CD8-positive, alpha-beta memory T cell (primary cell): ENCODE data around the gene HAPLN3. TPM values are rescaled to one million over a fixed set of nuclear protein-coding genes. Genes with fewer than 3 reads are reported as not detected.

ENCODE experiments used
- CTCF ChIA-PET: fragments of 350-600 bp; sonication (Branson Sonifier 250); formaldehyde crosslinking; loops from one replicate; lab custom pipeline; 2021; ENCODE audit warnings: antibody characterized with exemption; lab: Charles Lee
- POLR2A ChIA-PET: fragments of 350-600 bp; sonication (Branson Sonifier 250); formaldehyde crosslinking; loops from one replicate; lab custom pipeline; 2021; ENCODE audit warnings: antibody characterized with exemption; lab: Charles Lee
- DNase-seq, 5 donors: peaks; one replicate each; pipeline versions ENCODE4 v3.0.0 to v3.0.0-alpha.2; 2020 to 2022; ENCODE audit warnings: mixed read lengths in 1 of 5
- H3K27ac ChIP-seq: one replicate; pipeline ENCODE4 v1.7.0; 2013; ENCODE audit warnings: low read depth, mild to moderate bottlenecking, low read length, moderate library complexity
- H3K27me3 ChIP-seq: 2 replicates; pipeline ENCODE4 v1.7.0; 2013; ENCODE audit warnings: low read length, mild to moderate bottlenecking; ENCODE audit not compliant: insufficient read depth, poor library complexity, severe bottlenecking
- H3K36me3 ChIP-seq: 2 replicates; pipeline ENCODE4 v1.7.0; 2013; ENCODE audit warnings: mild to moderate bottlenecking, low read length, moderate library complexity; ENCODE audit not compliant: insufficient read depth
- H3K4me1 ChIP-seq: 2 replicates; pipeline ENCODE4 v1.7.0; 2013; ENCODE audit warnings: mild to moderate bottlenecking, low read length, moderate library complexity; ENCODE audit not compliant: insufficient read depth
- H3K4me3 ChIP-seq: 2 replicates; pipeline ENCODE4 v1.7.0; 2013; ENCODE audit warnings: mild to moderate bottlenecking, low read length
- H3K9me3 ChIP-seq: 2 replicates; pipeline ENCODE4 v1.7.0; 2013; ENCODE audit warnings: mild to moderate bottlenecking, low read length
- H3K27ac Mint-ChIP-seq, 8 donors: one replicate each; pipeline ENCODE4 v1.8.0; 2020 to 2021; ENCODE audit warnings: mixed read lengths in 8 of 8, mild to moderate bottlenecking in 6 of 8, inconsistent platforms in 3 of 8, moderate library complexity in 3 of 8
- H3K27me3 Mint-ChIP-seq, 2 donors: one replicate each; pipeline ENCODE4 v1.8.0; 2020 to 2021; ENCODE audit warnings: mixed read lengths in 2 of 2, mild to moderate bottlenecking in 1 of 2, moderate library complexity in 1 of 2
- H3K36me3 Mint-ChIP-seq, 3 donors: one replicate each; pipeline ENCODE4 v1.8.0; 2020 to 2021; ENCODE audit warnings: mixed read lengths in 3 of 3, inconsistent platforms in 1 of 3, mild to moderate bottlenecking in 1 of 3
- H3K4me1 Mint-ChIP-seq, 3 donors: one replicate each; pipeline ENCODE4 v1.8.0; 2020 to 2021; ENCODE audit warnings: mixed read lengths in 3 of 3, inconsistent platforms in 1 of 3, mild to moderate bottlenecking in 1 of 3
- H3K4me3 Mint-ChIP-seq, 7 donors: one replicate each; pipeline ENCODE4 v1.8.0; 2020 to 2021; ENCODE audit warnings: mixed read lengths in 7 of 7, mild to moderate bottlenecking in 6 of 7, moderate library complexity in 4 of 7, inconsistent platforms in 2 of 7
- H3K9me3 Mint-ChIP-seq, 5 donors: one replicate each; pipeline ENCODE4 v1.8.0; 2020 to 2022; ENCODE audit warnings: mixed read lengths in 5 of 5, mild to moderate bottlenecking in 3 of 5, moderate library complexity in 2 of 5, inconsistent platforms in 1 of 5
- polyA plus RNA-seq: library from polyadenylated mRNA; unstranded; fragments of 300-500 nt; fragmentation: Illumina TruSeq; gene quantifications from one replicate; pipeline ENCODE4 v1.2.3, GENCODE V29; 2021
- total RNA-seq, 2 experiments: library from RNA; stranded (reverse); gene quantifications; one replicate each; pipeline ENCODE4 v1.2.3, GENCODE V29; 2021

Gene HAPLN3
- total and polyA plus RNA-seq, 3 experiments from 2014 or later: 24.6 to 32.3 (median 32.2) TPM

DNA sequence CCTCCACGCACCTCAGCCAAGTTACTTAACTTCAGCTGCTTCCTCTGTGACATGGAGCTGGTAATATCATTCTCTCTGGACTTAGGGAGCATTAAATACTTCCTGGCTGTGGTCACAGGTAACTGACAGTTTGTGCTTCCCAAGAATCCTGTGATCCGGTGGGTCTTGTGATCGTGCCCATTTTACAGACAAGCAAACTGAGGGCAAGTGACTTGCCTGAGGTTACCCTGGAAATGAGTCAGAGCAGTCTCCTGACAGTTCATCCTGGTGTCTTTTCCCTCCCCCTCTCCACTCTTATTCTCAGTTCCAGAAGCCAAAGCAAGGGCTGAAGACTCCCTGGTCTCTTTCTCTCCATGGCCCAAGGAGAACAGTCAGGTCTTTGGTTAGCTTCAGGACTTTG is 56.2 kb downstream of the HAPLN3 start:
- CTCF ChIA-PET: no interaction called here

DNA sequence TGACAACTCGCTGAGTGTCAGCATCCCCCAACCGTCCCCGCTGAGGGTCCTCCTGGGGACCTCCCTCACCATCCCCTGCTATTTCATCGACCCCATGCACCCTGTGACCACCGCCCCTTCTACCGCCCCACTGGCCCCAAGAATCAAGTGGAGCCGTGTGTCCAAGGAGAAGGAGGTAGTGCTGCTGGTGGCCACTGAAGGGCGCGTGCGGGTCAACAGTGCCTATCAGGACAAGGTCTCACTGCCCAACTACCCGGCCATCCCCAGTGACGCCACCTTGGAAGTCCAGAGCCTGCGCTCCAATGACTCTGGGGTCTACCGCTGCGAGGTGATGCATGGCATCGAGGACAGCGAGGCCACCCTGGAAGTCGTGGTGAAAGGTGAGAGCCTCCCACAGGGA is 56.7 kb downstream of the HAPLN3 start:
- no peak for DNase-seq
- CTCF ChIA-PET: no interaction called here
- no peak overlapping the region for H3K27ac ChIP-seq
- POLR2A ChIA-PET: no interaction called here
- Mint-ChIP-seq H3K4me3 (no peak overlapping the region), H3K36me3 (no peaks in the 10 kb centered on the region), H3K4me1 (peaks cover 3 to 8% (median 5%) of the 10 kb centered on the region in 3 donors), H3K27ac (no peak overlapping the region), H3K27me3 (peaks cover 0 to 9% of the 10 kb centered on the region in 2 donors), H3K9me3 (no peaks in the 10 kb centered on the region)
- no peaks in the 10 kb centered on the region for H3K9me3 ChIP-seq
- no peaks in the 10 kb centered on the region for H3K4me1 ChIP-seq
- H3K27me3 ChIP-seq: no peaks in the 10 kb centered on the region
- H3K36me3 ChIP-seq: no peaks in the 10 kb centered on the region
- no peak overlapping the region for H3K4me3 ChIP-seq

More for the DNA sequence above, 56.2 kb downstream of the HAPLN3 start:
- peaks cover 3 to 7% (median 4%) of the 10 kb centered on the region in 3 donors for H3K4me1 Mint-ChIP-seq
- H3K9me3 Mint-ChIP-seq: no peaks in the 10 kb centered on the region
- H3K36me3 ChIP-seq: no peaks in the 10 kb centered on the region
- H3K27ac Mint-ChIP-seq: no peak overlapping the region
- no peak overlapping the region for H3K27ac ChIP-seq
- H3K4me1 ChIP-seq: no peaks in the 10 kb centered on the region
- no peak for DNase-seq
- peaks cover 0 to 9% of the 10 kb centered on the region in 2 donors for H3K27me3 Mint-ChIP-seq
- POLR2A ChIA-PET: no interaction called here
- H3K4me3 ChIP-seq: no peak overlapping the region
- H3K27me3 ChIP-seq: no peaks in the 10 kb centered on the region
- H3K9me3 ChIP-seq: no peaks in the 10 kb centered on the region
- no peak overlapping the region for H3K4me3 Mint-ChIP-seq
- no peaks in the 10 kb centered on the region for H3K36me3 Mint-ChIP-seq

DNA sequence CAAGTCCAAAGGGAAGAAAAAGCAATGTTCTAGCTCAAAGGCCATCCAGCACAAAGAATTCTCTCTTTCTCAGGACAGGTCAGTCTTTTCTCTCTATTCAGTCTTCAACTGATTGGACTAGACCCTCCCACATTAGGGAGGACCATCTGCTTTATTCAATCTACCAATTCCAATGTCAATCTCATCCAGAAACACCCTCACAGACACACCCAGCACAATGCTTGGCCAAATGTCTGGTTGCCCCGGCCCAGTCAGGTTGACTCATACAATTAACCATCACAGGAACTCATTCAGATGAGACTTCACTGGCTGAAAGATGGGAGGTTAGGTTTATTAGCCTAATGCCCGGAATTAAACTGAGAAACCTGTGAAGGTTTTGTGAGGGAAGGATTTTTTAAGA is 59.7 kb downstream of the HAPLN3 start:
- no peaks in the 10 kb centered on the region for H3K36me3 ChIP-seq
- no peaks in the 10 kb centered on the region for H3K9me3 Mint-ChIP-seq
- no peaks in the 10 kb centered on the region for H3K36me3 Mint-ChIP-seq
- H3K27me3 Mint-ChIP-seq: peaks cover 2 to 5% of the 10 kb centered on the region in 2 donors
- H3K4me1 Mint-ChIP-seq: peaks cover 3 to 8% (median 5%) of the 10 kb centered on the region in 3 donors
- H3K27ac Mint-ChIP-seq: peak overlapping the region in 1 of 8 donors; percentile 4
- H3K27ac ChIP-seq: no peak overlapping the region
- DNase-seq: no peak
- H3K4me1 ChIP-seq: no peaks in the 10 kb centered on the region
- ChIA-PET CTCF (no interaction called here), POLR2A (interaction anchor here (0.6 kb wide), 1 partner anchor 204 kb away, joined by 3 read pairs; no protein-coding TSS in a partner anchor)
- H3K4me3 ChIP-seq: no peak overlapping the region
- no peaks in the 10 kb centered on the region for H3K27me3 ChIP-seq
- no peak overlapping the region for H3K4me3 Mint-ChIP-seq
- H3K9me3 ChIP-seq: no peaks in the 10 kb centered on the region

DNA sequence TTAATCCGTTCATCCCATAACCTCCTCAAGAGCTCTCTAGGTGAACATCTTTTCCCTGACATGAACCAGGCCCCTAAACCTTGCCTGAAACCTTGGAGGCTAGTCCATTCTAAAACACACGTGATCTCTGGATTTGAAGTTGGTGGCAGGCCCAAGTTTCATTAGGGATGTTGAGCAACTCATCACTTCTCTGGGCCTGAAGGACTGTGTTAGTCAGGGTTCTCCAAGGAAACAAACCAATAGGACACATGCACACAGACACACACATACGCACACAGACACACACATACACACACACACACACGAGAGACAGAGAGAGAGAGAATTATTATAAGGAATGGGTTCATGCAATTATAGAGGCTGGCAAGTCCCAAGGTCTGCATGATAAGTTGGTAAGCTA is 60.2 kb downstream of the HAPLN3 start:
- Mint-ChIP-seq H3K4me3 (no peak overlapping the region), H3K9me3 (no peaks in the 10 kb centered on the region), H3K4me1 (peaks cover 3 to 8% (median 5%) of the 10 kb centered on the region in 3 donors), H3K27me3 (peaks cover 2 to 5% of the 10 kb centered on the region in 2 donors), H3K27ac (no peak overlapping the region), H3K36me3 (no peaks in the 10 kb centered on the region)
- no peaks in the 10 kb centered on the region for H3K4me1 ChIP-seq
- H3K4me3 ChIP-seq: no peak overlapping the region
- H3K36me3 ChIP-seq: no peaks in the 10 kb centered on the region
- no peak for DNase-seq
- H3K27ac ChIP-seq: no peak overlapping the region
- H3K9me3 ChIP-seq: no peaks in the 10 kb centered on the region
- POLR2A ChIA-PET: interaction anchor here (0.6 kb wide), 1 partner anchor 204 kb away, joined by 3 read pairs; no protein-coding TSS in a partner anchor
- CTCF ChIA-PET: interaction anchor here (0.9 kb wide), 1 partner anchor 211 kb away, joined by 5 read pairs; no protein-coding TSS in a partner anchor
- H3K27me3 ChIP-seq: no peaks in the 10 kb centered on the region

DNA sequence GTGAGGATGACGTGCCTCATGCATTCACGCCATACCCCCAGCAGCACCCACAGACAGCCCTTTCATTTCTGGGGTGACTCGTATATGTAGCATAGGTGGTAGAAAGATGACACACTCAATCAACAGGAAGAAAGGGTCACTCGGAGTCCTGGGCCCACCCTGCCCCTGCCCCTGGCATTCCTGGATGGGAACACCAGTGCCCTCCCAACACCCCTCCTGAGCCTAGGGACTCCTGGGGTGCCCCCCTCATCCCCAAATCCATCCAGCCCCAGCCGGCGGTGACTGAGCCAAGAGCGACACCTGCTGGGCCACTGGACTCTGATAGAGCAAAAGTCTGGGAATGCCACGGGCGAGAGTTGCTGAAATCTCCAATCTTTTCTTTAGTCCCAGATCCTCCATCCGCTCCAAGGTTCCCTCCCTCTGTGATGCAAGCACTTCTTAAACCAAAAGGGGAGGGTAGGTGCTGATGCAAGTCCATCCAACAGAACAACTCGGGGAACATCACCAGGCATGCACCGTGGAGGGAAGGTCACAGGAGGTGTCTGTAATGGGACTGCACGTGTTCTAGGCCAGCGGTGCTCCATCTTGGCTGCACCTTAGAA is 61.0 kb downstream of the HAPLN3 start:
- POLR2A ChIA-PET: no interaction called here
- Mint-ChIP-seq H3K4me1 (peaks cover 3 to 8% (median 5%) of the 10 kb centered on the region in 3 donors), H3K9me3 (no peaks in the 10 kb centered on the region), H3K36me3 (no peaks in the 10 kb centered on the region), H3K27me3 (peaks cover 2 to 3% of the 10 kb centered on the region in 2 donors), H3K4me3 (peak overlapping the region in 1 of 7 donors; percentile 17), H3K27ac (peak overlapping the region in 3 of 8 donors; percentile 1 to 24 (median 22))
- no peaks in the 10 kb centered on the region for H3K27me3 ChIP-seq
- H3K4me3 ChIP-seq: no peak overlapping the region
- H3K9me3 ChIP-seq: no peaks in the 10 kb centered on the region
- CTCF ChIA-PET: interaction anchor here (0.9 kb wide), 1 partner anchor 210 kb away, joined by 5 read pairs; no protein-coding TSS in a partner anchor
- peak; percentile 10 to 56 (median 10) for DNase-seq
- H3K36me3 ChIP-seq: no peaks in the 10 kb centered on the region
- H3K27ac ChIP-seq: no peak overlapping the region
- no peaks in the 10 kb centered on the region for H3K4me1 ChIP-seq

DNA sequence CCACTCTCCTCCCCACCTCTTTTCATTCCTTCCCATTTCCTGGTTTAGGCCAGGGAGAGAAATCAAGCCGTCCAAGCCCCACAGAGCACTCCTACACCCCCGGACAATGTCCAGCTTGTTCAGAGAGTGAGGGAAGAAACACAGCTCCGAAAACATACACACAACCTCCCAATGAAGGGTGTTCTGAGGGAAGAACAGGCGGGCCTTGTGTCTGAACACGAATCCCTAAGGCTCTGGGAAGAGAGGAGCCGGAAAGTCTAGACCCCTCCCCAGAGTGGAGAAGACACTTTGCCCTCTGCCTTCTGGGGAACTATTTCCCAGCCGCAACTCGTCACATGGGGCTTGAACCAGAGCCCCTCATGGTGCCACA is 61.6 kb downstream of the HAPLN3 start:
- CTCF ChIA-PET: interaction anchor here (1.0 kb wide), 1 partner anchor 16 kb away, joined by 3 read pairs; no protein-coding TSS in a partner anchor
- Mint-ChIP-seq H3K9me3 (no peaks in the 10 kb centered on the region), H3K4me1 (peaks cover 3 to 8% (median 5%) of the 10 kb centered on the region in 3 donors), H3K27me3 (peaks cover 0 to 2% of the 10 kb centered on the region in 2 donors), H3K4me3 (no peak overlapping the region), H3K27ac (peak overlapping the region in 1 of 8 donors; percentile 1), H3K36me3 (no peaks in the 10 kb centered on the region)
- no peak overlapping the region for H3K4me3 ChIP-seq
- H3K4me1 ChIP-seq: no peaks in the 10 kb centered on the region
- DNase-seq: no peak
- H3K9me3 ChIP-seq: no peaks in the 10 kb centered on the region
- POLR2A ChIA-PET: no interaction called here
- no peaks in the 10 kb centered on the region for H3K27me3 ChIP-seq
- no peaks in the 10 kb centered on the region for H3K36me3 ChIP-seq
- H3K27ac ChIP-seq: no peak overlapping the region

DNA sequence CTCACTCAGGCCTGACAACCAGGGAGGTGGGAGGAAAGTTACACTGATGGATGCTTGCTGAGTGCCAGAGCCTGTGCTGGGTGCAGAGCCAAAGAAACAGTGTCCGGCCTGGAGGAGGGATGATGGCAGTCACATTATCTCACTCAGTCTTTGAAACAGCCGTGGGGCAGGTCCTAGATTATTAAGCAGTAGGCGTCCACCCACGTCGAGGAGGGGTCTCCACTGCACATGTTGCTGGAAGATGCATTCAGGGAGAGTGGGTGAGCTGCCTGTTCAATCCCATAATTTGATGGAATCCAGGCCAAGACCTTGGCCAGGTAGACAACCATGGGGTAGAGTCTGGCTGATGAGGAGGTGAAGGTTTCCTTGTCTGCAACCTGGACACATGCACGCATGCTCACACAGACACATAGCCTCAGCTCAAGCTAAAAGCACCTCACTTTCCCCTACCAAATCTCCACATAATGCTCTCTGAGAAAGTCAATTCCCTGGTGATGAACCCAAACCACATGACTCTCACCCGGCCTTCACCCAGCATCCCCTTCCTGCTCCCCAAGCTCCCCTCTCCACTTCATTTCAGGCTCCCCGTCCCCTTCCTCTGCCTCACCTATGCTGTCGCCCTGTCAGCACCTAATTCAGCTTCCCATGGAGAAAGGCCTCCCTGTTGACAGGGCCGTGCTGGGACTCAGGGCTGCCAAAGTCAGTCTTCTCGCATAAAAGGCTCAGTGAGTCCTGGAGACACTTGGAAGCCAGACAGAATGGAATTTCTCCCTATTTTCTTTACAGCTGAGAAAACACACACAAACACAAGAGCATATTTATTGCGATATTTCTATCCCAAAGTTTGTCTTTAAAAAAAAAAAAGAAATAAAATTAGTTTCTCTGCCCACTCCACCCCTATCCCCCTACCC is 62.3 kb downstream of the HAPLN3 start:
- H3K36me3 ChIP-seq: no peaks in the 10 kb centered on the region
- ChIA-PET CTCF (interaction anchor here (1.0 kb wide), 1 partner anchor 17 kb away, joined by 3 read pairs; no protein-coding TSS in a partner anchor), POLR2A (no interaction called here)
- no peak overlapping the region for H3K27ac ChIP-seq
- DNase-seq: no peak
- H3K4me3 Mint-ChIP-seq: no peak overlapping the region
- peaks cover 3 to 8% (median 5%) of the 10 kb centered on the region in 3 donors for H3K4me1 Mint-ChIP-seq
- H3K4me3 ChIP-seq: no peak overlapping the region
- no peaks in the 10 kb centered on the region for H3K27me3 ChIP-seq
- no peaks in the 10 kb centered on the region for H3K9me3 ChIP-seq
- no peaks in the 10 kb centered on the region for H3K9me3 Mint-ChIP-seq
- no peaks in the 10 kb centered on the region for H3K36me3 Mint-ChIP-seq
- H3K27ac Mint-ChIP-seq: no peak overlapping the region
- H3K4me1 ChIP-seq: no peaks in the 10 kb centered on the region
- H3K27me3 Mint-ChIP-seq: peaks cover 0 to 2% of the 10 kb centered on the region in 2 donors

DNA sequence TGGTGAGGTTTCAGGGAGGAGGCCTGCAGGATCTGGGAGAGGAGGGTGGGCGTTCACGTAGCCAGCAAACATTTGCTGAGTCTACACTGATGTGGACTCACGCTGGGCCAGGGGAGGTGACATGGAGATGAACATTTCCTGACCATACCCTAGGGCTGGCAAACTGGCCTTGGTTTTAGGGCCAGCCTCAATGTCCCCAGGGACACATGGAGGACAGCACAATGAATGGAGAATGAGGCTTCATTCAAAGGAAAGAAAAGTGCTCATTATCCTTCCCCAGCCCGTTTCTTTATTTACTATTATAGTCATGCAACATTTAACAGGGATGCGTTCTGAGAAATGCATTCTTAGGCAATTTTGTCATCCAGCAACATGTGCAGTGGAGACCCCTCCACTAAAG is 65.3 kb downstream of the HAPLN3 start:
- H3K9me3 Mint-ChIP-seq: no peaks in the 10 kb centered on the region
- no peak overlapping the region for H3K4me3 Mint-ChIP-seq
- POLR2A ChIA-PET: no interaction called here
- no peaks in the 10 kb centered on the region for H3K9me3 ChIP-seq
- CTCF ChIA-PET: no interaction called here
- H3K4me3 ChIP-seq: no peak overlapping the region
- no peaks in the 10 kb centered on the region for H3K36me3 Mint-ChIP-seq
- peaks cover 4 to 5% of the 10 kb centered on the region in 2 donors for H3K27me3 Mint-ChIP-seq
- no peaks in the 10 kb centered on the region for H3K36me3 ChIP-seq
- no peak overlapping the region for H3K27ac ChIP-seq
- H3K4me1 Mint-ChIP-seq: peaks cover 3 to 8% (median 5%) of the 10 kb centered on the region in 3 donors
- no peaks in the 10 kb centered on the region for H3K4me1 ChIP-seq
- no peaks in the 10 kb centered on the region for H3K27me3 ChIP-seq
- DNase-seq: no peak
- no peak overlapping the region for H3K27ac Mint-ChIP-seq
